Measurements from ENCODE around the gene FZD8.
A peak's percentile ranks its signal among the peaks of the same experiment; 100 is the strongest.

FZD8 gene

GRCh38 chr10:35641676-35642034 lies 441 bp downstream of the FZD8 start:
- peaks cover 56% of the 10 kb centered on the region for H3K27me3 ChIP-seq (ENCODE audit: insufficient read depth, poor library complexity, severe bottlenecking)
- DNase-seq (ENCODE audit: low read depth in 1 of 2, low spot score in 1 of 2), result no peak
- no peak overlapping the region for H3K27ac ChIP-seq (replicated peaks)
- peak overlapping the region; percentile 42 for H3K4me3 ChIP-seq (replicated peaks; ENCODE audit: insufficient read depth, low read length)
- TF ChIP-seq SPI1 (IDR thresholded peaks at IDR 0.05; ENCODE audit: borderline replicate concordance, low read depth) (no peak), CTCF (IDR thresholded peaks at IDR 0.05; ENCODE audit: insufficient read depth, low read length) (no peak), GABPA (IDR thresholded peaks at IDR 0.05; ENCODE audit: low read depth) (no peak), REST (IDR thresholded peaks at IDR 0.05; ENCODE audit: insufficient replicate concordance, low read depth) (no peak), POLR2AphosphoS5 (IDR thresholded peaks at IDR 0.05; ENCODE audit: low read depth) (no peak)

- DNase-seq (ENCODE audit: low read depth in 1 of 2, low spot score in 1 of 2), result peak; percentile 47 to 65
- TF ChIP-seq CTCF (IDR thresholded peaks at IDR 0.05; ENCODE audit: insufficient read depth, low read length) (no peak), SPI1 (IDR thresholded peaks at IDR 0.05; ENCODE audit: borderline replicate concordance, low read depth) (no peak), REST (IDR thresholded peaks at IDR 0.05; ENCODE audit: insufficient replicate concordance, low read depth) (no peak), GABPA (IDR thresholded peaks at IDR 0.05; ENCODE audit: low read depth) (no peak), POLR2AphosphoS5 (IDR thresholded peaks at IDR 0.05; ENCODE audit: low read depth) (no peak)
- Histone ChIP-seq H3K27ac (replicated peaks) (no peak overlapping the region), H3K4me3 (replicated peaks; ENCODE audit: insufficient read depth, low read length) (peak overlapping the region; percentile 42), H3K27me3 (ENCODE audit: insufficient read depth, poor library complexity, severe bottlenecking) (peaks cover 56% of the 10 kb centered on the region)
These were observed 983 bp downstream of the FZD8 start for GRCh38 chr10:35640951-35641675.

- TF ChIP-seq POLR2AphosphoS5 (IDR thresholded peaks at IDR 0.05; ENCODE audit: low read depth), result no peak
- no peak for TF ChIP-seq SPI1 (IDR thresholded peaks at IDR 0.05; ENCODE audit: borderline replicate concordance, low read depth)
- TF ChIP-seq CTCF (IDR thresholded peaks at IDR 0.05; ENCODE audit: insufficient read depth, low read length), result no peak
- no peak for TF ChIP-seq REST (IDR thresholded peaks at IDR 0.05; ENCODE audit: insufficient replicate concordance, low read depth)
- Histone ChIP-seq H3K4me3 (replicated peaks; ENCODE audit: insufficient read depth, low read length) (peak overlapping the region; percentile 13; the same call in 1 of the 2 replicates), H3K27ac (replicated peaks) (no peak overlapping the region), H3K27me3 (ENCODE audit: insufficient read depth, poor library complexity, severe bottlenecking) (peaks cover 56% of the 10 kb centered on the region)
- peak in 1 of 2 experiments; percentile 31 for DNase-seq (ENCODE audit: low read depth in 1 of 2, low spot score in 1 of 2)
These were observed 1.6 kb downstream of the FZD8 start for GRCh38 chr10:35640474-35640873.
